SU-DHL-6 (cell line): Measurements from ENCODE around the gene CANT1.

Experiments used
- H2AFZ ChIP-seq: fragments of 200-600 bp; sonication (generic); 2 replicates; pipeline ENCODE4 v1.6.1; 2014; ENCODE audit warnings: low read depth, mild to moderate bottlenecking, moderate library complexity, mixed read lengths, antibody characterized with exemption, low read length; ENCODE audit not compliant: severe bottlenecking
- H3F3A ChIP-seq: fragments of 200-600 bp; shearing (Covaris generic); 2 replicates; pipeline ENCODE4 v1.6.0; 2016; ENCODE audit warnings: antibody characterized with exemption, mild to moderate bottlenecking; ENCODE audit not compliant: insufficient read depth
- H3K27ac ChIP-seq: fragments of 200-600 bp; sonication (generic); 2 replicates; pipeline ENCODE4 v1.5.1; 2016; ENCODE audit warnings: low read depth, mild to moderate bottlenecking, low read length, moderate library complexity, mixed read lengths
- H3K27me3 ChIP-seq: fragments of 200-600 bp; sonication (generic), shearing (Covaris generic); 2 replicates; pipeline ENCODE4 v1.6.0; 2014; ENCODE audit warnings: mild to moderate bottlenecking, low read length
- H3K36me3 ChIP-seq: fragments of 200-600 bp; sonication (generic); 2 replicates; pipeline ENCODE4 v1.6.1; 2014; ENCODE audit warnings: mild to moderate bottlenecking, low read length, mixed read lengths
- H3K4me2 ChIP-seq: fragments of 300-600, 200-600 bp; shearing (Covaris generic), sonication (generic); 2 replicates; pipeline ENCODE4 v1.6.0; 2014; ENCODE audit warnings: low read length, low read depth, mild to moderate bottlenecking; ENCODE audit not compliant: poor library complexity, severe bottlenecking
- H3K4me3 ChIP-seq: fragments of 200-600 bp; sonication (generic); 2 replicates; pipeline ENCODE4 v1.5.1; 2014; ENCODE audit warnings: antibody characterized with exemption, low read length, mild to moderate bottlenecking, mixed read lengths; ENCODE audit not compliant: insufficient read depth, poor library complexity, severe bottlenecking
- H3K79me2 ChIP-seq: fragments of 200-600 bp; sonication (generic); 2 replicates; pipeline ENCODE4 v1.6.1; 2014; ENCODE audit warnings: mild to moderate bottlenecking, low read length, moderate library complexity; ENCODE audit not compliant: insufficient read depth
- H3K9ac ChIP-seq: fragments of 200-600 bp; sonication (generic); 2 replicates; pipeline ENCODE4 v1.7.0; 2014; ENCODE audit warnings: mild to moderate bottlenecking, low read length
- H3K9me2 ChIP-seq: fragments of 200-600 bp; sonication (generic); replicated peaks from 2 replicates; pipeline ENCODE4 v1.6.1; 2014; ENCODE audit warnings: low read length; ENCODE audit not compliant: insufficient read depth
- H3K9me3 ChIP-seq: fragments of 200-600 bp; sonication (generic); 2 replicates; pipeline ENCODE4 v1.6.1; 2014; ENCODE audit warnings: low read length, mixed read lengths; ENCODE audit not compliant: insufficient read depth
- H4K20me1 ChIP-seq: fragments of 200-600 bp; sonication (generic); 2 replicates; pipeline ENCODE4 v1.6.1; 2014; ENCODE audit warnings: low read depth, mild to moderate bottlenecking, antibody characterized with exemption, low read length, moderate library complexity, mixed read lengths
- CTCF ChIP-seq: fragments of 200-600 bp; sonication (generic); IDR thresholded peaks from one replicate; pipeline ENCODE4 v1.5.1; 2017; ENCODE audit warnings: antibody characterized with exemption, mild to moderate bottlenecking, low read length, moderate library complexity; ENCODE audit not compliant: insufficient read depth, poor library complexity, severe bottlenecking
- EZH2phosphoT487 ChIP-seq: fragments of 200-600 bp; sonication (generic), shearing (Covaris generic); conservative IDR thresholded peaks from 2 replicates; pipeline ENCODE4 v1.6.1; 2018; ENCODE audit warnings: mild to moderate bottlenecking, antibody characterized with exemption, low read length, moderate library complexity, mixed read lengths

Gene CANT1

GRCh38 chr17:78976907-78977680, 32.5 kb downstream of the CANT1 start:
- Histone ChIP-seq H3K79me2 (no peaks in the 10 kb centered on the region), H3K27me3 (no peaks in the 10 kb centered on the region), H4K20me1 (no peaks in the 10 kb centered on the region), H3K27ac (no peak overlapping the region), H2AFZ (no peak overlapping the region), H3K9me2 (no peaks in the 10 kb centered on the region), H3K4me3 (no peak overlapping the region), H3K36me3 (no peaks in the 10 kb centered on the region), H3F3A (no peaks in the 10 kb centered on the region), H3K9me3 (no peaks in the 10 kb centered on the region), H3K9ac (no peak overlapping the region), H3K4me2 (no peak overlapping the region)
- TF ChIP-seq CTCF (no peak), EZH2phosphoT487 (no peak)

- H3K79me2 ChIP-seq: no peaks in the 10 kb centered on the region
- no peak overlapping the region for H3K4me2 ChIP-seq
- H2AFZ ChIP-seq: no peak overlapping the region
These were observed 34.7 kb downstream of the CANT1 start for GRCh38 chr17:78974635-78975591.

GRCh38 chr17:78973792-78974520, 35.6 kb downstream of the CANT1 start:
- Histone ChIP-seq H3K9me2 (no peaks in the 10 kb centered on the region), H3K9me3 (no peaks in the 10 kb centered on the region), H3K4me2 (no peak overlapping the region), H3K79me2 (no peaks in the 10 kb centered on the region), H3K27ac (no peak overlapping the region), H3K4me3 (no peak overlapping the region), H3K27me3 (no peaks in the 10 kb centered on the region), H2AFZ (no peak overlapping the region), H3K9ac (no peak overlapping the region), H3F3A (no peaks in the 10 kb centered on the region), H4K20me1 (no peaks in the 10 kb centered on the region), H3K36me3 (no peaks in the 10 kb centered on the region)
- TF ChIP-seq EZH2phosphoT487 (no peak), CTCF (no peak)

More at GRCh38 chr17:78974635-78975591, 34.7 kb downstream of the CANT1 start:
- Histone ChIP-seq H3K9me2 (no peaks in the 10 kb centered on the region), H3K9ac (no peak overlapping the region), H4K20me1 (no peaks in the 10 kb centered on the region), H3K9me3 (no peaks in the 10 kb centered on the region), H3F3A (no peaks in the 10 kb centered on the region), H3K36me3 (no peaks in the 10 kb centered on the region), H3K27me3 (no peaks in the 10 kb centered on the region), H3K4me3 (no peak overlapping the region), H3K27ac (no peak overlapping the region)
- no peak for TF ChIP-seq EZH2phosphoT487
- TF ChIP-seq CTCF: no peak
